ENCODE data around the gene HTT.

DNA sequence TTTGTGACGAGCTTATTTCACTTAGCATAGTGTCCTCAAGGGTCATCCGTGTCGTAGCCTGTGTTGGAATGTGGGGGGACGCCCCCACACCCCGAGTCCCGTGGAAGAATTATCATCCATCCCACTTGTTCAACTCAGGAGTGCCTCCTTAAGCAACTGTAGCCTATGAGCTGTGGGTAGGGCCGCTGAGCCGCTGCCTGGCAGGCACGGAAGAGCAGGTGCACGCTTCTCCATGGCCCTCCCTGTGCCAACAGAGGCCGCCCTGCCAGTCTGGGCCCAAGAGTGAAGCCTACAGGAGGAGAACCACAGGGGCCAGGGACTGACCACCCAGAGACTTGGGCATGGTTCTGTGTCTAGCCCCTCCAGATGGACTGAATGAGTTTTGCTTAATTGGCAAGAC, 216.0 kb downstream of the HTT start:
- TF ChIP-seq EZH2 (IDR thresholded peaks at IDR 0.05; ENCODE audit: low read length) (no peak), CTCF (optimal IDR thresholded peaks at IDR 0.05 in 1 of 3, IDR thresholded peaks at IDR 0.05 in 1 of 3, conservative IDR thresholded peaks at IDR 0.05 in 1 of 3; ENCODE audit: extremely low read depth in 1 of 3, insufficient read depth in 2 of 3, low read length in 3 of 3) (no peak)
